GM12865 (cell line): ENCODE measurements around the gene SECTM1.

ENCODE experiments used
- DNase-seq: peaks from one replicate; pipeline ENCODE4 v3.0.0; 2010; ENCODE audit warnings: low read depth
- H3K4me3 ChIP-seq: 2 replicates; pipeline ENCODE4 v1.5.1; 2011; ENCODE audit warnings: mild to moderate bottlenecking, low read depth, low read length, control low read depth
- TF ChIP-seq, protein P1 (sequence below): IDR thresholded peaks from 2 replicates; pipeline ENCODE4 v1.5.1; 2011; ENCODE audit warnings: low read length, control low read depth, low read depth, inconsistent platforms; ENCODE audit not compliant: insufficient read depth; ENCODE audit errors: missing control alignments

Gene SECTM1

DNA sequence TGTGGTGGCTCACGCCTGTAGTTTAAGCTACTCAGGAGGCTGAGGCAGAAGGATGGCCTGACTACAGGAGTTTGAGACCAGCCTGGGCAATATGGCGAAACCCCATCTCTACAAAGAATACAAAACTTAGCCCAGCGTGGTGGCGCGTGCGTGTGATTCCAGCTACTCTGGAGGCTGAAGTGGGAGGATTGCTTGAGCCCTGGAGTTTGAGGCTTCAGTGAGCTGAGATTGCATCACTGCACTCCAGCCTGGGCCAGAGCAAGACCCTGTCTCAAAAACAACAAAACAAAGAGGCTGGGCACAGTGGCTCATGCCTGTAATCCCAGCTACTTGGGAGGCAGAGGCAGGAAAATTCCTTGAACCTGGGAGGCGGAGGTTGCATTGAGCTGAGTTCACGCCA is 53.0 kb downstream of the SECTM1 start:
- H3K4me3 ChIP-seq = no peak overlapping the region
- TF ChIP-seq, protein P1, sequence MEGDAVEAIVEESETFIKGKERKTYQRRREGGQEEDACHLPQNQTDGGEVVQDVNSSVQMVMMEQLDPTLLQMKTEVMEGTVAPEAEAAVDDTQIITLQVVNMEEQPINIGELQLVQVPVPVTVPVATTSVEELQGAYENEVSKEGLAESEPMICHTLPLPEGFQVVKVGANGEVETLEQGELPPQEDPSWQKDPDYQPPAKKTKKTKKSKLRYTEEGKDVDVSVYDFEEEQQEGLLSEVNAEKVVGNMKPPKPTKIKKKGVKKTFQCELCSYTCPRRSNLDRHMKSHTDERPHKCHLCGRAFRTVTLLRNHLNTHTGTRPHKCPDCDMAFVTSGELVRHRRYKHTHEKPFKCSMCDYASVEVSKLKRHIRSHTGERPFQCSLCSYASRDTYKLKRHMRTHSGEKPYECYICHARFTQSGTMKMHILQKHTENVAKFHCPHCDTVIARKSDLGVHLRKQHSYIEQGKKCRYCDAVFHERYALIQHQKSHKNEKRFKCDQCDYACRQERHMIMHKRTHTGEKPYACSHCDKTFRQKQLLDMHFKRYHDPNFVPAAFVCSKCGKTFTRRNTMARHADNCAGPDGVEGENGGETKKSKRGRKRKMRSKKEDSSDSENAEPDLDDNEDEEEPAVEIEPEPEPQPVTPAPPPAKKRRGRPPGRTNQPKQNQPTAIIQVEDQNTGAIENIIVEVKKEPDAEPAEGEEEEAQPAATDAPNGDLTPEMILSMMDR = no peak
- no peak for DNase-seq

DNA sequence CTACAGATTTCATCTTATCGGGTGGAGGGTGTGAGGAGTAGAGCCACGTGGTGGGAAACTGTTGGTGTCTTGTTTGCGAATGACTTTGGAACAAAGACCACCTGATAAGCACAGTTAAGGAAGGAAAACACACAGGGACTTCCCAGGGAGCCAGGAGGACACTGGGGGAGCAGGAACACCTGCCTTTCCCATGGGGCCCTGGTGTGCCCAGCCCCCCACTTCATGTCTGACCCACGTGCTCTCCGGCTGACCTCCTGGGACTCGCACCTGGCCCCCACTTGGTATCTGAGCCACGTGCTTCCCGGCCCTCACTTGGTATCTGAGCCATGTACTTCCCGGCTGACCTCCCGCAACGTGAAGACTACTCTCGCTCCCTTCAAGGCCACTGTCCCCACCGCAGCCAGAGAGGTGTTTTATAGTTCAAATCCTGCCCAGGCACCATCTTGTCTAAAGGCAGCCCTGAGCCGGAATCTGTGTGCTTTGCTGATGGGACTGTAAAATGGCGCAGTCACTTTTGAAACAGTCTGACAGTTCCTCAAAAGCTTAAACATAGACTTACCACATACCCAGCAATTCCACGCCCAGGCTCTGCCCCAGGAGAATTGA is 54.7 kb downstream of the SECTM1 start:
- TF ChIP-seq, protein P1 = no peak
- H3K4me3 ChIP-seq = no peak overlapping the region
- DNase-seq = no peak

DNA sequence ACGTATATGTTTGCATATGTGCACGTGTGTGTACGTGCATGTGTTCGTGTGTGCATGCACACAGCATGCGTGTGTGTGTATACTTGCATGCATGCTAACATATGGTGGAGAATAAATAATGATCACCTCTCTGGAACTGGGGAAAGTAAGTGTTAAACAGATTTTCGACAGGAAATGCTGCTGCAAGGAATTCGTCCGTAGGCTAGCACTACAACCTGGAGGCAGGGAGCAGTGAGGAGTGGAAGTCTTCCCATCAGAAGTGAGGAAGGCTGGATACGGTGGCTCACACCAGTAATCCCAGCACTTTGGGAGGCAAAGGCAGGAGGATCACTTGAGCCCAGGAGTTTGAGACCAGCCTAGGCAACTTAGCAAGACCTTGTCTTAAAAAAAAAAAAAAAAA is 55.3 kb downstream of the SECTM1 start:
- TF ChIP-seq, protein P1 = no peak
- DNase-seq = no peak
- no peak overlapping the region for H3K4me3 ChIP-seq

DNA sequence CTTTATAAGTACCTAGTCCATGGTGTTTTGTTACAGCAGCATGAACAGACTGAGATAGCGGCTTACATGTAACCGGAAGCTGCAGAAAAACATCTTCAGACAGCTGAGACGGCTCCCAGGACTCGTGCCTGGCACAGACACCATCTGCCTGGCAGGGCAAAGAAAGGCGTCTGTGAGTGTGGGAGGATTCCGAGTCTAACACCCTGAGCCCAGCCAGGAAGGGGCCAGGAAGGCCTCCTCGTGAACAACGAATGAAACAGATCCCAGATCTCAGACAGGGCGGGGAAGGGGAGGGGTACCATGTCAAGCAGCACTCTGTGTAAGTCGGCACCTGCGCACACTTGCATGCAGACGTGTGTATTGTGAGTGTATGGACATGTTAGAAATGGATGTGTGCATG is 55.7 kb downstream of the SECTM1 start:
- TF ChIP-seq, protein P1 = no peak
- DNase-seq = no peak
- no peak overlapping the region for H3K4me3 ChIP-seq

DNA sequence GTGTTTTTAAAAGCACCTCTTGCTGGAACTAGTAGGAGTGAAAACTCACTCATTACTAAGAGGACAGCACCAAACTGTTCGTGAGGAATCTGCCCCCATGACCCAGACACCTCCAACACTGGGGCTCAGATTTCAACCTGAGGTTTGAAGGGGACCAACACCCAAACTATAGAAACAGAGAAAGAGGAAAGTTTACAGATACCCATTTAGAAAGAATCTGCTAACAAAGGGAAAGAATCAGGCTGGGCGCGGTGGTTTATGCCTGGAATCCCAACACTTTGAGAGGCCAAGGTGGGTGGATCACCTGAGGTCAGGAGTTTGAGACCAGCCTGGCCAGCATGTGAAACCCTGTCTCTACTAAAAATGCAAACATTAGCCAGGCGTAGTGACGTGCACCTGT is 56.6 kb downstream of the SECTM1 start:
- no peak overlapping the region for H3K4me3 ChIP-seq
- TF ChIP-seq, protein P1 = no peak
- DNase-seq = no peak

DNA sequence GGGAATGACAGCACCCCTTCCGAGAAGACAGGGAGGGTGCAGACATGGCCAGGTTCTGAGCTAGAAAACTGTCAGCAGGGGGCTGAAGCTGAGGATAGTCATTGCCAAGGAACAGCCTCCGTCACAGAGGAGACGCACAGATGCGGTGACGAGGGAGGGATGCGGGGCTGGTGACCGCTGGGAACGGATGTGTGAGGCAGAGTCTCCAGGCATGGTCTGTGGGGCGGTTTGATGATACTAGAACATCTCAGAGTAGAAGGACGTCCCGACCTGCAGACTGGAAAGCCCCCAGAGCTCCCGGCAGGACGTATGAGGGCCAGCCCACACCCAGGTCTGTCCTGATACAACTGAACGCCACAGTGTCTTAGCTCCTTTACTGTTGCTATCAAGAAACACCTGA is 58.2 kb downstream of the SECTM1 start:
- peak; percentile 54 for DNase-seq
- H3K4me3 ChIP-seq = no peak overlapping the region
- TF ChIP-seq, protein P1 = no peak
